Natural killer cell treated with Interleukin-12 subunit alpha and Interleukin-12 subunit beta and Interleukin-15 and Interleukin-18, amount 100 ng/mL, for 72 hours (primary cell): ENCODE results near the gene PAX5. TPM values are rescaled to one million over a fixed set of nuclear protein-coding genes. Genes with fewer than 3 reads are reported as not detected.
A peak's percentile ranks its signal among the peaks of the same experiment; 100 is the strongest.

Source experiments
- ATAC-seq, 2 donors: fragments of 150-1000 bp; cut with Tn5 transposase in 1 of 2; sonication (Bioruptor Pico), chemical (Tn5 transposase) in 1 of 2; 2 replicates each; pipeline ENCODE4 v1.10.0; 2021
- DNase-seq: peaks from one replicate; pipeline ENCODE4 v3.0.0; 2022; ENCODE audit warnings: low spot score
- H3K27ac Mint-ChIP-seq, 2 donors: 1 replicate in 1 of 2; 2 replicates in 1 of 2; pipeline ENCODE4 v1.8.0; 2022; ENCODE audit warnings: mixed read lengths in 2 of 2, mild to moderate bottlenecking in 1 of 2, moderate library complexity in 1 of 2
- H3K27me3 Mint-ChIP-seq, 2 donors: 1 replicate in 1 of 2; 2 replicates in 1 of 2; pipeline ENCODE4 v1.8.0; 2022; ENCODE audit warnings: mixed read lengths in 2 of 2
- H3K36me3 Mint-ChIP-seq: one replicate; pipeline ENCODE4 v1.8.0; 2022; ENCODE audit warnings: mixed read lengths
- H3K4me1 Mint-ChIP-seq, 2 donors: 1 replicate in 1 of 2; 2 replicates in 1 of 2; pipeline ENCODE4 v1.8.0; 2022; ENCODE audit warnings: low read depth in 2 of 2, mixed read lengths in 2 of 2, mild to moderate bottlenecking in 1 of 2
- H3K4me3 Mint-ChIP-seq: one replicate; pipeline ENCODE4 v1.8.0; 2022; ENCODE audit warnings: mixed read lengths
- H3K9me3 Mint-ChIP-seq: 2 replicates; pipeline ENCODE4 v1.8.0; 2022; ENCODE audit warnings: mixed read lengths
- total RNA-seq, 2 donors: library from RNA; stranded (reverse); gene quantifications; one replicate each; pipeline ENCODE4 v1.2.3, GENCODE V29; 2022

PAX5 gene
- total RNA-seq, 2 donors from 2014 or later, result 0.29 to 2.1 TPM

DNA sequence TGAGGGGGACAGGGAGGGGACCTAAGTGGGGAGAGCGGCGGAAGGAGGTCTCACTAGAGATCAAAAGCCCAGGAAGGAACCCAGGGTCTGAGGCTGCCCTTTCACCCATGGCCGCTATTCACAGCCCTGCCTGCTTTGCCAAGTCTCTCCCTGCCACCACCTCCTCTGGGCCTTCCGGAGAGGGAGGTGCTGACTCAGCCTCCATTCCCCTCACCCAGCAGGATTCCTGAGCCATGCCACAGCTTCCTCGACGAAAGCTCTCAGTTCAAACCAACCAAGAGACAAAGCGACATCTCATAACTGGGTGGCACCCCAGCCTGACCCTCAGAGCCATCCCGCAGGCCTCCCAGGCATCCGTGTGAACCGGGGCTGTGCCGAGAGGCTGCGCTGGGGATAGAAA is 36.7 kb downstream of the PAX5 start:
- no peak overlapping the region for H3K4me3 Mint-ChIP-seq
- H3K9me3 Mint-ChIP-seq, result no peaks in the 10 kb centered on the region
- ATAC-seq, result no peak

DNA sequence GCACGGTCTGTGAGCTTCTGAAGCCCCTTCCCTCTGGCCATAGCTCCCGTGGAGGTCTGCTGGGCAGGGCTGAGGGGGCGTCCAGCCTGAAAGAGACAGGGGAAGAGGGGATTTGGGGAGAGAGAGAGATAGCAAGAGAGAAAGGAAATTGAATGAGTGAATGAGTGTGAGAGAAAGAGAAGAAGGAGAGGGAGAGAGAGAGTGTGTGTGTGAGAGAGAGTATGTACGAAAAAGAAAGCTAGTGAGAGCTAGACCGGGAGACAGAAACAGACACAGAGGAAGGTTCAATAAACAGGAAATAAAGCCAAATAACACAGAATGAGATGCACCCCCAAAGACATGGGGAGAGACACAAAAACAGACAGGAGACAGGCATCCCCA is 37.4 kb downstream of the PAX5 start:
- Mint-ChIP-seq H3K36me3 (peaks cover 7% of the 10 kb centered on the region), H3K4me1 (peaks cover 0 to 6% of the 10 kb centered on the region in 2 donors), H3K27ac (no peak overlapping the region), H3K4me3 (no peak overlapping the region), H3K9me3 (peaks cover 2% of the 10 kb centered on the region), H3K27me3 (peaks cover 25 to 52% of the 10 kb centered on the region in 2 donors)
- ATAC-seq (no peak), DNase-seq (no peak)

More for the DNA sequence above, 36.7 kb downstream of the PAX5 start:
- Mint-ChIP-seq H3K4me1 (peaks cover 0 to 6% of the 10 kb centered on the region in 2 donors), H3K36me3 (no peaks in the 10 kb centered on the region), H3K27ac (no peak overlapping the region), H3K27me3 (peaks cover 25 to 45% of the 10 kb centered on the region in 2 donors)
- no peak for DNase-seq

DNA sequence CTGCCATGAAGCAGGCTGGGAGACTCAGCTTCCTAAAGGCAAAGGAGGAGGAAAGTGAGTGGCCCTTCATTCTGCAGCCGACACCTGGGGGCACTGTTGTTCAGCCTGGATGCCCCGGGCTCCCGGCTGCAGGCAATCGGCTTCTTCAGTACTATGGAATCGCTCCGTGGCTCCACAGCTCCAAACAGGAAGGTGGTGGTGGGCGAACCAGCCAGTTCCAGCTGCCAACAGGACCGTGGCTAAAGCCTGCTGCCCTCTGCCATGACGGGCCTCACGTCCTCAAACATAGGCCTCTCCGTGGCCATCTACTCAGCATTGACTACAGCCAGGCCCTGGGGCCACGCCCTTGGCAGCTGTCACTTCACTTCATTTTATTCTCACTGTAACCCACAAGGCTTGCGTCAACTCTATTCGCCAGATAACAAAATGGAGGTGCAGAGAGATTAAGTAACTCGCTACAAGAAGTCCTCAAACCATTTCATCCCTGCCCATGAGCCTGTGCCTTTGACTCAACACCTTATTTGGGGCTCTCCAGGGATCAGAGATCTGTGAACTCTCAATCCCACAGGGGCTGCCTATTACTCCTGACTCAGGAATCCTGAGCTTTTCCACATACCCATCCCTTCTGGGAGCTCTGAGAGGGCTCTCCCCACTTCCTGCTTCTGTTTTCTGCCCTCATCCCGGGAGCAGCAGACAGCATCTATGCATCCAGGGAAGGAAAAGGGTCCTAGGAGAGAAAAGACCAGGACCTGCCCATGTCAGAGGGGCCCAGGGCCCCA is 38.0 kb downstream of the PAX5 start:
- Mint-ChIP-seq H3K9me3 (peaks cover 4% of the 10 kb centered on the region), H3K27me3 (peaks cover 21 to 49% of the 10 kb centered on the region in 2 donors), H3K4me3 (no peak overlapping the region), H3K36me3 (peaks cover 12% of the 10 kb centered on the region), H3K4me1 (peaks cover 0 to 6% of the 10 kb centered on the region in 2 donors), H3K27ac (no peak overlapping the region)
- ATAC-seq, result peak; percentile 45 to 76
- no peak for DNase-seq

DNA sequence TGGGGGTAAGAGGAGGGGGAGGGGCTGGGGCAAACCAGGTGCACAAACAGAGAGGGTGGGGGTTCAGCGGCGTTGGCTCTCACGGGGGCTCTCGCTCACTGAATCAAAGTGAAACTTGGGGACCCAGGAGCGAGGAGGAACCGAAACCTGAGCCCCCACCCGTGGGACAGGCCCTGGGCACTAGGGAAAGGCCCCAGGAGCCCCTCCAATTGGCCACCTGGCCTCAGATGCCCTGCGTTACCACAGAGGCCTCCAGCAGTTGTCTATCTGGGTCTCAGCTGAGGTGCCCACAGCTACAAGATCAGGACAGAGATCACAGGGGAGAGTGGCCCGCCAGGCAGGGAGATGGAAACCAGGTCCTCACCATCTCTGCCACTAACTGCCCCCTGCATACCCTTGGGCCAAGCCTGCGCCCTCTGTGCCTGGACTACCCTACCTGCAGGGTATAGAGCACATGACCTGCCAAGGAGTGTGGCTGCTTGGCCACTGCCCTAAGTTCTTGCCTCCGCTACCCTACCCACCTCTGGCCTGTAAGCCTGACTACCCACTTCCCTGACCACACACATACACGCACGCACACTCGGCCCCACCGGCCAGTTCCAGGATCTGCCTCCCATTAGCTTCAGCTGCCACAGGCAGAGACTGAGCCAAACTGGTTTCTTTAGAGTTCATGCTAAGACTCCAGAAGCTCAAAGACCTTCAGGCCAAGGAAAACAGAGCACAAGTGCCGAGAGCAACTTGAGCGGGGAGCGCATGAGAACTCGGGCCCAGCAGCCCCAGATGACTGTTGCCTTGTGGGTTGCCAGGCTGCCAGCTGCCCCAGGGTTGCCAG is 39.9 kb downstream of the PAX5 start:
- DNase-seq, result no peak
- H3K9me3 Mint-ChIP-seq, result peaks cover 10% of the 10 kb centered on the region
- H3K27ac Mint-ChIP-seq, result no peak overlapping the region

DNA sequence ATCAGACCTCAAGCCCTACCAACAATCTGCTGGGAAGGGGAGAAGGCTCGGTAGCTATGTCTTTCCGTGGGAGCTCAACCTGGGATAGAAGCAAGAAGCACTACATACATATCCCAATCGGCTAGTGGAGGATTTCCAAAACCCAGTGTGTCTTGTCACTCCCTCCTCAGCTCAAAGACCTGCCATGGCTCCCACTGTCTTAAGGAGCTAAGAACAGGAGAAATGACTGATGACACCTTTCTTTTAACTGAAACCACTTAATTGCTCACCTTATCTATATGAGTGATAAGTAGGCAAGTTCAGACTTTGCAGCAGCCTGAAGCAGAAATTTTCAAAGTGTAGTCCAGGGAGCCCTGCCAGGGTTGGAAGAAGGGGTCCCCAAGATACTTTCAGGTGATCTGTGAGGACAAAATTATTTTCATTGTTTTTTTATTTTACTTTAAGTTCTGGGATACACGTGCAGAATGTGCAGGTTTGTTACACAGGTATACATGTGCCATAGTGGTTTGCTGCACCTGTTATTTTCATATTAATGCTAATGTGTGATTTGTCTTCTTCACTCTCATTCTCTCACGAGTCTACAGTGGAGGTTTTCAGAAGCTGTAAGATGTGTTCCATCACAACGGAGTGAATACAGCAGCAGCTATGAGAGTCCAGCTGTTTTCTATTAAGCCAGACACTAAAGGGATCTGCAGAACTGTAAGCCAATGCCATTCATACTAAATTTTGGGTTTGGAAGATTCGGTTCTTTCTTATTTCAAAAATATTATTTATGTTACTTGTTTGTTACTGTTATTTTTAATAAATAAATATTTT is 41.4 kb downstream of the PAX5 start:
- ATAC-seq (no peak), DNase-seq (peak; percentile 55)
- Mint-ChIP-seq H3K9me3 (peaks cover 10% of the 10 kb centered on the region), H3K36me3 (peaks cover 22% of the 10 kb centered on the region), H3K27me3 (peaks cover 22 to 57% of the 10 kb centered on the region in 2 donors), H3K27ac (no peak overlapping the region), H3K4me1 (peaks cover 0 to 6% of the 10 kb centered on the region in 2 donors), H3K4me3 (no peak overlapping the region)

More for the DNA sequence above, 39.9 kb downstream of the PAX5 start:
- ATAC-seq, result peak in 1 of 2 donors; percentile 25
- Mint-ChIP-seq H3K4me1 (peaks cover 0 to 6% of the 10 kb centered on the region in 2 donors), H3K27me3 (peaks cover 19 to 47% of the 10 kb centered on the region in 2 donors), H3K36me3 (peaks cover 22% of the 10 kb centered on the region), H3K4me3 (no peak overlapping the region)

DNA sequence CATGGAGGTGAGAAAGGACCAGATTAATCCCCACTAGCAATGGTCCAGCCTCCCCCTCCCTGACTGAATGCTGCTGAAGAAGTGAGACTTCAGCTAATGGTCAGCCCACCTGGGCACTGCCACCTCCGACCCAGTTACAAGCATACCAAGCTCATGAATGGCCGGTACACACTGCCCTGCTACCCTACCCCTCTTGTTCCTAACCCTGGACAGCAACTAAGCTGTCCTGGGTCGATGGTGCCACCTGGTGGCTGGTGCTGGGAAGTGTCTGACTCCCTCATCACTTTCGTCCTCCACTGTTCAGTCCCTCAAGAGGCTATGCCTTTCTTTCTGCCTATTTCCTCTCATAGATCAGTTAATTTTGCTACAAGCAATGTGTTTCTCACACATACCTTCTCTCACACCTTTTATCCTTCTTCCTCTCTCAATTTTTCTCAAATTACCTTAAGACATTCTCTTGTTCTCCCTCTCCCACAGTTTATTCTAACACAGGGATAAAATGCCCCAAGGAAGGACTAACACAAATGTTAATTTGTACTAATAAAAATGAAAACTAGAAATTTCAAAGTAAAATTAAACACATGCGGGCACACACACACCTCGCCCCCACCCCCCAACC is 42.4 kb downstream of the PAX5 start:
- Mint-ChIP-seq H3K4me1 (peaks cover 0 to 12% of the 10 kb centered on the region in 2 donors), H3K9me3 (peaks cover 10% of the 10 kb centered on the region), H3K4me3 (no peak overlapping the region), H3K36me3 (peaks cover 22% of the 10 kb centered on the region), H3K27me3 (peaks cover 32 to 68% of the 10 kb centered on the region in 2 donors), H3K27ac (no peak overlapping the region)
- peak; percentile 44 for DNase-seq
- no peak for ATAC-seq

DNA sequence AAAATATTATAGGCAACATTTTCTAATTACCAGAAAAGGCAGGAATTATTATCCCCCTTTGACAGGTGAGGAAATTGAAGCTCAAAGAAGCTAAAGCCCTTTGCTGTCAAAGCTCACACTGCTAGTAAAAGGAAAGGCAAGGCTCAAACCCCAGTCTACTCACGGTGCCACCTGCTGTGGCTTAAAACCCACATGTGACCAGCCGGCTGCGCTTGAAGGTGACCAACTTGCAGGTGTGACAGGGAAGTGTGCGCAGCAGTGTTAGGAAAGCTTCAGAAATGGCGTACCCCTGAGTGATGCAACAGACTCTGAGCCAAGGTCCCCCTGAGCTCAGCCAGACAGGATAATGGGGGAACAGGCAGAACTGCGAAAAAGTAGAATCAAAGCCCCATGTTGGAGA is 45.2 kb downstream of the PAX5 start:
- Mint-ChIP-seq H3K9me3 (peaks cover 10% of the 10 kb centered on the region), H3K36me3 (peaks cover 22% of the 10 kb centered on the region), H3K4me3 (no peak overlapping the region), H3K27me3 (peaks cover 43 to 73% of the 10 kb centered on the region in 2 donors), H3K27ac (no peak overlapping the region), H3K4me1 (peaks cover 0 to 10% of the 10 kb centered on the region in 2 donors)
- no peak for DNase-seq
- no peak for ATAC-seq

DNA sequence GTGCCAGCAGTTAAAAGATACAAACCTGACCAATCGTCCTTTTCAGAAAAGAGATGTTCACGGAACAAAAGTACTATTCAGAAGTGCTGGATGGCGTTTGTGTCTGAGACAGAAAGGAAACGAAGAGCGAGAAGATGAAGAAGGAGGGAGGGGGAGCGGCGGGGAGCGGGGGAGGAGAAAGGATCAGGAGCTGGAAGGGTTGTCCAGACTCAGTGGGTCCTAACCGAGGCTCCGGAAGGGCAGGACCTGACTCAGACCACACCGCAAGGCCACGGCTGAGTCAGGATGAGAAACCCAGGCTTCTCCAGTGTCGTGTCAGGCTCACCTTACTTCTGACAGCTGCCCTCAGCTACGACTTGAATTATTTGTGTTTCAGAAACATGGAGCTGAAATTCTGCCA is 46.2 kb downstream of the PAX5 start:
- H3K4me3 Mint-ChIP-seq, result no peak overlapping the region
- H3K9me3 Mint-ChIP-seq, result peaks cover 10% of the 10 kb centered on the region
- peaks cover 22% of the 10 kb centered on the region for H3K36me3 Mint-ChIP-seq
- H3K27me3 Mint-ChIP-seq, result peaks cover 45 to 71% of the 10 kb centered on the region in 2 donors
- H3K4me1 Mint-ChIP-seq, result peaks cover 0 to 10% of the 10 kb centered on the region in 2 donors
- no peak for ATAC-seq
- no peak for DNase-seq
- no peak overlapping the region for H3K27ac Mint-ChIP-seq

DNA sequence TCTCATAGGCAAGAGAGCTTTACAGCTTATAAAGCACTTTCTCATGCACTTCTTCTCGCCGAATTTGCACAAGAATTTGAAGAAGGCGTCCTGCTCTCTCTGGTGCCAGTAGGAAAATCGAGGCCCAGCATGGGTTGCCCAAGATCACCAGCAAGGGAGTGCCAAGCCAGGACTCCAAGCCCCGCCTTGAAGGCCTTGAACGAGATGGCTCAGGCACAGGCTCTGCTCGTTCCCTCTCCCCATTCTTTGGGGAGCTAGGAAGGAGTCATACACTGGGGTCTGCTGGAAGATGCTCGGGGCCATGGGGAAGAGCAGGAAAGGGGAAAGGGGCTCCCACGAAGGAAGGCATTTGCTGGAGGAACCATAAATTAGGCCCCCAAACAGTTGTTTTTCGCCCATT is 46.7 kb downstream of the PAX5 start:
- no peak for DNase-seq
- H3K27ac Mint-ChIP-seq, result no peak overlapping the region
- peaks cover 50 to 72% of the 10 kb centered on the region in 2 donors for H3K27me3 Mint-ChIP-seq
- peaks cover 22% of the 10 kb centered on the region for H3K36me3 Mint-ChIP-seq
- H3K9me3 Mint-ChIP-seq, result peaks cover 10% of the 10 kb centered on the region
- H3K4me1 Mint-ChIP-seq, result peaks cover 0 to 10% of the 10 kb centered on the region in 2 donors
- no peak for ATAC-seq
- no peak overlapping the region for H3K4me3 Mint-ChIP-seq

DNA sequence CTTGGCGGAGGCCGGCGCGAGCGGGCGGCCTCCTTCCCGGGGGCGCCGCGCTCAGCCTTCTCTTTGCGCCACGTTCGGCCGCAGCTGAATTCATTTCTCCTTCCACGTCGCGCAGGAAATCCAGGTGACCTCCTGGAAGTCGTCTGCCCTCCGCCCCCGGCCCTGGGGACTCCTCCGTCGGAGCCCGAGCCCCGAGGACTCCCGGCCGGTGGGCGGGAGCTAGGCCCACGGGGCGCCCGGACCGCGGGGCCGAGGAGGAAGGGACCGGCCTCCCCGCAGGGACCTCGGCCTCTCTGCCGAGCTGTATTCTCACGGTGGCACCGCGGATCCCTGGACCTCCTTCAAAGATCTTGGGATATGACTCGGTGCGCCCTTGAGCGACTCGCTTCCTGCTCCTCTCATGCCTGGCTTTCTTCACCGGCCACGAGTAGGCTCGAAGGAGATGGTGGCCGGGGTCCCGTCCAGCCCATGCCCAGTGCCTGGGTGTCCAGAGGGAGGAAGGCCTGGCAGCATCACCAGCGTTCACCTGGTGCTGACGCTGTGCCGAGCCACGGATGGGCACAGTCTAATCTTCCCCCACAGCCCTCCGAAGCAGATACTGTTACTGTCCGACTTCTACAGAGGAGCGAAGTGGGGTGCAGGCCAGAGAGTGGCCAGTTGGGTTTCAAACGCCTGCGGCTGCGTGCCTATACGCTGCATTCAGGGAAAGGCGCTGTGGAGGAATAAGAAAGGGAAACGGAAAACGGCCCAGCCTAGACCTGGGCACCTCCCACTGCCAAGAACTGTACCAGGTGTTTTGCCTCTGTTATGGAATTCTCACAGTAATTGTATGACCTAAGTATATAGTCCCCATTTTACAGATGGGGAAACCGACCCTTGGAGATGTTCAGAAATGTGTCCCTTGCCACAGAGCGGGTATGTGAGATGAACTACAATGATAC is 47.3 kb downstream of the PAX5 start:
- Mint-ChIP-seq H3K4me3 (no peak overlapping the region), H3K27me3 (peaks cover 53 to 66% of the 10 kb centered on the region in 2 donors), H3K4me1 (peaks cover 0 to 10% of the 10 kb centered on the region in 2 donors), H3K36me3 (peaks cover 16% of the 10 kb centered on the region), H3K9me3 (peaks cover 8% of the 10 kb centered on the region), H3K27ac (no peak overlapping the region)
- DNase-seq (no peak), ATAC-seq (peak in 1 of 2 donors; percentile 2)

DNA sequence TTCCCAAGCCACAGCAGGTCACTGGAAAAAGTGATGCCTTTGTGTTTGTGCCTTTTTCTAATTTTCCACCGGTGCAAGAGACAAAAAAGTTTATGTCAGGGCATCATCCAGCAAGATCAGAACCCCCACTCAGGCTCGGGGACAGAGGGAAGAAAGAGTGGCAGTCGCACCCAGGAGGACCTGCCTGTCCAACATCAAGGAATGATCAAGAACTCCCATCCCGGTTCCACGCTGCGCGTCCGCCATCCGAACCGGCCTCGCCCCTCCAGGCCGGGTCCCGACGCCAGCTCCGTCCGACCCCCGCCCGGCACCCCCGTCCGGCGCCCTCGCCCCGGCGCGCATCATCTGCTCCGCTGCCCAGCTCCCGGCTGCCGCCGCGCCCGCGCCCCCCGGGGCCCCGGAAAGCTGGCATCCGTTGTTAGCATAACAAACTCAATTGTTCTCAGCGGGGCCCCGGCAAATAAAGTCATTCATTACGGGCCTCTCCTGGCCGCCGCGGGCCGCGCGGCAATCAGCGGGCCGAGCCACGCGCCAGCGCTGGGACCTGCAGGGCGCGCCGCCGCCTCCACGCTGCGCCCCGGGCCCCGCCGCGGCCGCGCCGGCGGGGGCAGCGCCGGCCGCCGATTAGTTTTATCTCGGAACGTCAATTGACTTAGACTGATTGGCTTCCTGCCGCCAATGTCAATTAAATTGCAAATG is 48.1 kb downstream of the PAX5 start:
- H3K4me3 Mint-ChIP-seq, result peak overlapping the region; percentile 35
- H3K27me3 Mint-ChIP-seq, result peaks cover 56 to 62% of the 10 kb centered on the region in 2 donors
- H3K36me3 Mint-ChIP-seq, result peaks cover 9% of the 10 kb centered on the region
- no peak overlapping the region for H3K27ac Mint-ChIP-seq
- ATAC-seq (no peak), DNase-seq (no peak)
- H3K9me3 Mint-ChIP-seq, result peaks cover 5% of the 10 kb centered on the region
- peaks cover 0 to 10% of the 10 kb centered on the region in 2 donors for H3K4me1 Mint-ChIP-seq
